Measurements from ENCODE around the gene FNTB.

The FNTB gene

GRCh38 chr14:65045709-65046108 is 59.0 kb downstream of the FNTB start:
- Histone ChIP-seq H3K4me3 (ENCODE audit: low read length) (no peak overlapping the region), H3K4me2 (ENCODE audit: low read length) (no peak overlapping the region), H3K27me3 (ENCODE audit: low read depth, low read length) (no peaks in the 10 kb centered on the region), H3K79me2 (ENCODE audit: low read length) (no peaks in the 10 kb centered on the region), H3K4me1 (ENCODE audit: low read length) (peaks cover 11% of the 10 kb centered on the region), H4K20me1 (ENCODE audit: insufficient read depth, low read length) (peaks cover 4% of the 10 kb centered on the region), H3K9ac (ENCODE audit: low read length) (no peak overlapping the region), H2AFZ (ENCODE audit: low read depth, low read length) (no peak overlapping the region), H3K27ac (ENCODE audit: low read length) (no peak overlapping the region), H3K36me3 (replicated peaks; ENCODE audit: low read depth, low read length) (peaks cover 20% of the 10 kb centered on the region), H3K9me3 (ENCODE audit: insufficient read depth, low read length) (no peaks in the 10 kb centered on the region)
- no peak for TF ChIP-seq CTCF (IDR thresholded peaks at IDR 0.05; ENCODE audit: low read depth, low read length)
- no peak for TF ChIP-seq EZH2phosphoT487 (IDR thresholded peaks at IDR 0.05; ENCODE audit: low read depth)

GRCh38 chr14:65052832-65053231 is 66.1 kb downstream of the FNTB start:
- Histone ChIP-seq H3K4me2 (ENCODE audit: low read length) (no peak overlapping the region), H3K79me2 (ENCODE audit: low read length) (no peaks in the 10 kb centered on the region), H3K9me3 (ENCODE audit: insufficient read depth, low read length) (no peaks in the 10 kb centered on the region), H3K27me3 (ENCODE audit: low read depth, low read length) (no peaks in the 10 kb centered on the region), H2AFZ (ENCODE audit: low read depth, low read length) (no peak overlapping the region), H3K4me3 (ENCODE audit: low read length) (no peak overlapping the region), H4K20me1 (ENCODE audit: insufficient read depth, low read length) (no peaks in the 10 kb centered on the region), H3K27ac (ENCODE audit: low read length) (no peak overlapping the region), H3K4me1 (ENCODE audit: low read length) (no peaks in the 10 kb centered on the region), H3K9ac (ENCODE audit: low read length) (no peak overlapping the region), H3K36me3 (replicated peaks; ENCODE audit: low read depth, low read length) (peaks cover 10% of the 10 kb centered on the region)
- TF ChIP-seq EZH2phosphoT487 (IDR thresholded peaks at IDR 0.05; ENCODE audit: low read depth) (no peak), CTCF (IDR thresholded peaks at IDR 0.05; ENCODE audit: low read depth, low read length) (no peak)

DNA sequence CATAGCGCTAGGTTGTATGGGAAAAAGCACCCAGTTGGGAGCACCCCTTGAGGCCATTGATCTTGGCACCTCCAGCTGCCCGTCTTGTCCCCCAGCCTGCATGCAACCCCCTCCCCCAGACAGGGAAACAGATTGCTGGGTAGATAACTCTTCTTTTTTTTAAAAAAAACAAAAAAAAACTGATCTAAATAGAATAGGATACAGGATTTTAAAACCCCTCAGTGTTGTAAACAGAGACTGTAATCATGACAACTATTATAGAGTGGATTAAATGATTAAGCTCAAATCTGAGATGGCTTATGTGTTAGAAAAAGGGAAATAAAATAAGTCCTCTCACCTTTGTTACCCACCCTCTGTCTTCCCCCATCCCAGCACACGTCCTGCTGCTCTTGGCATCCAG is 66.8 kb downstream of the FNTB start:
- Histone ChIP-seq H3K27ac (ENCODE audit: low read length) (no peak overlapping the region), H3K4me3 (ENCODE audit: low read length) (no peak overlapping the region), H4K20me1 (ENCODE audit: insufficient read depth, low read length) (no peaks in the 10 kb centered on the region), H2AFZ (ENCODE audit: low read depth, low read length) (no peak overlapping the region), H3K36me3 (replicated peaks; ENCODE audit: low read depth, low read length) (peaks cover 12% of the 10 kb centered on the region), H3K9ac (ENCODE audit: low read length) (no peak overlapping the region), H3K9me3 (ENCODE audit: insufficient read depth, low read length) (no peaks in the 10 kb centered on the region), H3K4me2 (ENCODE audit: low read length) (no peak overlapping the region), H3K27me3 (ENCODE audit: low read depth, low read length) (no peaks in the 10 kb centered on the region), H3K4me1 (ENCODE audit: low read length) (no peaks in the 10 kb centered on the region), H3K79me2 (ENCODE audit: low read length) (no peaks in the 10 kb centered on the region)
- TF ChIP-seq EZH2phosphoT487 (IDR thresholded peaks at IDR 0.05; ENCODE audit: low read depth) (no peak), CTCF (IDR thresholded peaks at IDR 0.05; ENCODE audit: low read depth, low read length) (no peak)

DNA sequence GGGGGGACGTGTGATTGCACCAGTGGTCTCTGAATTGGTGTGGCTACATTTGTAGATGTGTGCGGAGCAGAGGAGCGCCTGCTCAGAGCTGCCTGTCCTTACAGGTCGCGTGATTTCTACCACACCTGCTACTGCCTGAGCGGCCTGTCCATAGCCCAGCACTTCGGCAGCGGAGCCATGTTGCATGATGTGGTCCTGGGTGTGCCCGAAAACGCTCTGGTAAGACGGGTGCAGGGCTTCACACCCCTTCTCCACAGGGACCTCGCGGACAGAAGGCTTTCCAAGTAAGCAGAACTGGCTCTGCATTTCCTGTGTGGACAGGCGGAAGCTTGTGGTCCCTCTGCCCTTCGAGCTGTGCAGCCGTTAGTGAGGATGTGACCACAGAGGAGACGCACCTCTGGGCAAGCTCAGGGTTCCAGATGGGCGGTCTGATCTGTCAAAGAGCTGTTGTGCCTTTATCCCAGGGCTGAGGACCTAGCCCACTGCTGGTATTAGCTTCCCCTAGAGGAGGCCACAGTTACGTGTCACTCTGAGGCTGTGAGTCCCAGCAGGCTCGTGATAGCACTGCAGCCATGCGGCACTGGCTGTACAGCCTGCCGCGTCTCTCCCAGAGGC is 67.9 kb downstream of the FNTB start:
- no peak overlapping the region for H3K27ac ChIP-seq (ENCODE audit: low read length)
- H3K4me3 ChIP-seq (ENCODE audit: low read length), result no peak overlapping the region
- TF ChIP-seq EZH2phosphoT487 (IDR thresholded peaks at IDR 0.05; ENCODE audit: low read depth), result no peak
- no peak for TF ChIP-seq CTCF (IDR thresholded peaks at IDR 0.05; ENCODE audit: low read depth, low read length)
- no peak overlapping the region for H3K9ac ChIP-seq (ENCODE audit: low read length)
- H3K79me2 ChIP-seq (ENCODE audit: low read length), result no peaks in the 10 kb centered on the region
- no peaks in the 10 kb centered on the region for H3K27me3 ChIP-seq (ENCODE audit: low read depth, low read length)
- H3K4me1 ChIP-seq (ENCODE audit: low read length), result no peaks in the 10 kb centered on the region
- no peak overlapping the region for H2AFZ ChIP-seq (ENCODE audit: low read depth, low read length)
- H3K4me2 ChIP-seq (ENCODE audit: low read length), result no peak overlapping the region
- H4K20me1 ChIP-seq (ENCODE audit: insufficient read depth, low read length), result no peaks in the 10 kb centered on the region
- no peaks in the 10 kb centered on the region for H3K9me3 ChIP-seq (ENCODE audit: insufficient read depth, low read length)
- peaks cover 15% of the 10 kb centered on the region for H3K36me3 ChIP-seq (replicated peaks; ENCODE audit: low read depth, low read length)
